Middle frontal gyrus (tissue), 1 donor: ENCODE results near the gene GTF2H4.
"Not testable (repeated sequence)": the region's sequence is repeated elsewhere in the genome, so short reads cannot be mapped to it uniquely, and the experiment has no call there.

Experiments
- DNase-seq: peaks from one replicate; pipeline ENCODE4 v3.0.0-alpha.2; 2015; ENCODE audit warnings: low spot score; ENCODE audit errors: extremely low spot score

Gene GTF2H4

DNA sequence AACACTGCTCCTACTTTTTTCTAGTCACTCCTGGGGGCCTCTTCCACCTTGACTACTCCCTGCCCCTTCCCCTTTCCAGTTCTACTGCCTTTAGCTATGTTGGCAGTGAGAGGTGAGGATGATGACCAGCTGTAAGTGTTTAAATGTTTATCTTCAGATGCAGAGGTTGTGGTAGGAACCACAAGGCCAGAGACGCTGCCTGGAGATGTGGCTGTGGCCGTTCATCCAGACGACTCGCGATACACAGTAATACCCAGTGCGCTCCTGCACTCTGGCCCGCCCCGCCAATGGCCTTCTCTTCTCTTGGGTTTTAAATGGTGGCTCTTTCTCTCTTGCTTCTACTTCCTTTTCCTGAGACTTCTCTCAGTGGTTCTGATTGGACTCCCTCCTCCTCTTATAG lies 10.7 kb downstream of the GTF2H4 start:
- no peak for DNase-seq

DNA sequence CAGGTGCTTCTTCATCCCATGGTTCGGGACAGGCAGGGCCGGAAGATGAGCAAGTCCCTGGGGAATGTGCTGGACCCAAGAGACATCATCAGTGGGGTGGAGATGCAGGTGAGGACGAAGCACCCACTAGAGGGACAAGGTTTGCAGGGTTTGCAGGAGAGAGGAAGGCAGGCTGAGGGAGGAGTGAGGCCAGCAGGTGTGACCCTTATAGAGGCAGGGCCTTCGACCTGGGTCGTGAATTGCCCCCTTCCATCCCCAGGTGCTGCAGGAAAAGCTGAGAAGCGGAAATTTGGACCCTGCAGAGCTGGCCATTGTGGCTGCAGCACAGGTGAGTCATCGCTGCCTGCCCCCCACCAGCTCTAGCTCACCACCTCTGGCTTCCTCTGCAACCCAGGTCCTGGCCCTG lies 14.4 kb downstream of the GTF2H4 start:
- DNase-seq: no peak

DNA sequence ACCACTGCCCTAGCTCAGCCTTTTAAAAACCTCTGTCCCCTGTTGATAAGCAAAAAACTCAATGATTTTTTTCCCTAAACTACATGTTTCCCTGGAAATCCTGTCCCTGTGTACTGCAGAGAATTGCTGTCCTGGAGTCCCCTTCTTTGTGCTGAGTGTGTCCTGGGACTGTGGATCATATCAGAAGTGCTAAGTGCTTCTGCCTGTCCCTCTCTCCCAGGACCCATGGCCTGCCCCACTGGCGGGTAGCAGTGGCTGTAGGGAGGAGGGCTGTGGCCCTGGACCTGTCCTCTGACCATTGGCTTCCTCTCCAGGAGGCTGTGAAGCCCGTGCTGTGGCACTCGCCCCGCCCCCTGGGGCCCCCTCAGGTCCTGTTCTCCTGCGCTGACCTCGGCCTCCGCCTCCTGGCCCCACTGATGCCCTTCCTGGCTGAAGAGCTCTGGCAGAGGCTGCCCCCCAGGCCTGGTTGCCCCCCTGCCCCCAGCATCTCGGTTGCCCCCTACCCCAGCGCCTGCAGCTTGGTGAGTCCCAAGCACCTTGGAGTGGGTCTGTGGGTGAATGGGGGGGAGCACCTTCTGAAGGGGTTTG lies 16.1 kb downstream of the GTF2H4 start:
- not testable (repeated sequence) for DNase-seq

DNA sequence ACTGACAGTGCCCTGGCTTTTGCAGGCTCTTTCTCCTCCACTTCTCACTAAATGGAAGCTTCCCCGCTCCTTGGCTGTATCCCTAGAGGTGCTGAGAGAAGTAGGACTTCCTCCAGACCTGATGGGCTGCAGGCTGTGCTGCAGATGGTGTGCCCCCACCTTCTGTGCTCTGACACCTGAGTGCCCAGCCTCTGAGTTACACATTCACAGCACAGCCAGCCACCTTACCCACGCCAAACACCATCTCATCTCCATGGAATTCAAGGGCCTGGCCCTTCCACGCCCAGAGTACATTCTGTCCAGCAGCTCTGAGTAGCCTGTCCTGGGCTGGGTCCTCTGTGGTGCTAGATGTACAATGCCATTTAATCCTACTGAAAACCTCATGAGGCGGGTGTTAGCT lies 18.6 kb downstream of the GTF2H4 start:
- DNase-seq: no peak

DNA sequence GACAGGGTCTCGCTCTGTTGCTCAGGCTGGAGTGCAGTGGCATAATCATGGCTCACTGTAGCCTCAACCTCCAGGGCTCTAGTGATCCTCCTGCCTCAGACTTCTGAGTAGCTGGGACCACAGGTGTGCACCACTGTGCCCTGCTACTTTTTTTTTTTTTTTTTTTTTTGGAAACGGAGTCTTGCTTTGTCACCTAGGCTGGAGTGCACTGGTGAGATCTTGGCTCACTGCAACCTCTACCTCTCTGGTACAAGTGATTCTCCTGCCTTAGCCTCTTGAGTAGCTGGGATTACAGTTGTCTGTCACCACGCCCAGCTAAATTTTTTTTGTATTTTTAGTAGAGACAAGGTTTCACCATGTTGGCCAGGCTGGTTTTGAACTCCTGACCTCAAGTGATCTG lies 19.1 kb downstream of the GTF2H4 start:
- DNase-seq: not testable (repeated sequence)

DNA sequence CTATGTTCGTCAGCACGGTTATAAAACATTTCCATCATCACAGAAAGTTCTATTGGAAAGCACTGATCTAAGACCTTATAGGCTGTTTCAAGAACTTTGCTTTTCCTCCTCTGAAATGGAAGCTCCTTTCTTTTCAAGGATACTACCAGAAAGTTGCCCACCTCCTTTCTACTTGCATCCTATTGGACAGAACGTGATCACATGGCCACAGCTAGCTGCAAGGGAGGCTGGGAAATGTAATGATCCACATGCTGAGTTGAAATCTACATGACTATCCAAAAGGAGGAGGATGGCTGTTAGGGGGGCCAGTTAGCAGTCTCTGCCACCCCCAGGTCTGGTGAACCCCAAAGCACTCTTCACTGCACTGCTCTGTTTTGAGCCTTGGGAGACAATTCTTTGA lies 20.7 kb downstream of the GTF2H4 start:
- DNase-seq: no peak

DNA sequence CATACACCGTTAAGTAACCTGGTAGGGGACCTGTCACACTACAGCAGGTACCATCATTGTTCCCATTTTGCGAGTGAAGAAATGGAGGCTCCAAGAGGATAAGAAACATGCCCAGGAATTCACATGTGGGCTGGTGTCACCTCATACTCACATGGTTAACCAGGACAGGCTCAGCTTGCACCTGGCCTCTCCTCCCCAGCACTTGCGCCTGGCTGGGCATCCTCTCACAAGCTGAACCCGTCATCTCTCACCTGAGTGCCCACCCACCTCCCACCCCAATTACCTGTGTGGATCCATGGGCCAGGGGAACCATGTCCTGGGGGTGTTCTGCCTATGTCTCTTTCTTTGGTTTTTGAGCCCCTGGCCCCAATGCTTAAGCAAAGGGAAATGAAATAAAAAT lies 22.5 kb downstream of the GTF2H4 start:
- no peak for DNase-seq

DNA sequence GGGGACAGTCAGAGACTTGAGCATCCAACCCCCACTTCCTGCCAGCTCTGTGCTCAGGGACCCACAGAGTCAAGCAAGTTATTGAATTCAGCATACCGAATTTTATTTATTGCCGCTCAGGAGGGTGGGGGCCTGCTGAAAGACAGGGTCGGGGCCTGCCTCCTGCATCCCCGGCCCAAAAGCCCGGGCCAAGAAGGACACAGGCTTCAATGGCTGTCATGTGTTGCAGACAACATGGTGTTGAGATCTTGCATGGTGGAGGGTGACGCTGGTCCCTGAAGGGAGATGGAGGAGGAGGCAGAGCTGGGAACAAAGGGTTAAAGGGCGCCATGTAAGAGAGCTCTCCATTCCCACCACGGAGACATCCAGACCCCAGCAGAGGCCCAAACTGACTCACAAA lies 23.3 kb downstream of the GTF2H4 start:
- no peak for DNase-seq

DNA sequence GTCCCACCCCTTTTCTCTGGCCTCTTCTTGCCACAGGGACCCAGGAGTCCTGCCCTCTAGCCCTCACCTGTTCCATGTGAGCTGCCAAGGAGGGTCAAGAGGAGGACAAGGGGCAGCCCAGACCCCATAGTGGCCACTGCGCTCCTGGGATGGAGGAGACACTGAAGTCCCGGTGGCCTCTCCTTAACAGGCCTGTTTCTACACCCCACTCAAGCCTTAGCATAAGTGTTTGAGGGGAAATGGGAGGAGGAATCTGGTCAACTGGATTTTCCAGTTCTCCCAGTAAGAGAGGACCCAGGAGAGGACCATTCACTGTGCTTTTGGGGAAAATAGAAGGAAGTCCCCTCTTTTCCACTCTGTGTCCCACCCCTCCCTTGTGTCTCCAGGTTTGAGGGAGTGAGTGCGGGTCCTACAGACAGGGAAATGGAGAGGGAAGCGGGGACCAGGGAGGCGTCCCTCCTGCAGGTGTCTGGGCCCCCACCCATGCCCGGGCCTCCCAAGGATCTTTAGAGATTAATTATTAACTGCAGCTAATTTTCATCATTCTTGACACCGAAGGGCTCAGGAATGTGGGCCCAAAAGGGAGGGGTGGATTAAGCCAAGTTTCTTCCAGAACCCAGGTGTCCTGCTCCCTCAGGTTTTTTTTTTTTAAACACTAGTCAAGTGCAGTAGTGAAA lies 24.1 kb downstream of the GTF2H4 start, which contains the start of gene SFTA2:
Gene SFTA2, minus strand, starts transcription at position 202 of the 677 bp plus-strand sequence. Its CDS starts 74 bp downstream, at position 128.
- no peak for DNase-seq

DNA sequence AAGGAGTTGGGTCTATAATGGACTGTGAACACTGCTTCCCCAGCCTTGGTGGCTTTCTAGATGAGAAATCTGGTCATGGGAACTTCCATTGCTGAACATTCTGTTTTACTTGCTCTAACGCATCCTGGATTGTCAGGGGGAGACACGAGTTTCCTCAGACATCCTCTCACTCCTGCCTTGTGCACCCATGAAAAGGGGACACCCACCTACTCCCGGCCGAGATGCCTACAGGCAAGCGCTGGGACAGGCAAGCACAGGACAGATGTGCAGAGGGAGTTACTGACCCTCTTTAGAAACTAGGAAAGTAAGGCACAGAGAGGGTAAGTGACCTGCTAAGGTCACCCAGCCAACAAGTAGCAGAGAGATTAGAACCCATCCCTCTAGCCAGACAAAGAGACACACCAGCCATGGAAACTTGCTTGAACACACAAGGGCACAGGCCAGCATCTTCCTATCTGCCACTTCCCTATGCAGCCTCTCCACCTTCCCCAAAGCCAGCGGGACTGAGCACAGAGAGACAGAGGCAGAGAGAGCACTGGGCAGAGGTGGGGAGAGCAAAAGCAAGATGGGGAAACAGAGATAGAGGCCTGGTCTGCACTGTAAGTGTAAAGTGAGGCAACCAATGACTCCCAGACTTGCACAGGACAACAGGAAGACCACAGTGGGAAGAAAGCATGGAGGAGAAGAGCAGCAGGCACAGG lies 24.8 kb downstream of the GTF2H4 start:
- no peak for DNase-seq

DNA sequence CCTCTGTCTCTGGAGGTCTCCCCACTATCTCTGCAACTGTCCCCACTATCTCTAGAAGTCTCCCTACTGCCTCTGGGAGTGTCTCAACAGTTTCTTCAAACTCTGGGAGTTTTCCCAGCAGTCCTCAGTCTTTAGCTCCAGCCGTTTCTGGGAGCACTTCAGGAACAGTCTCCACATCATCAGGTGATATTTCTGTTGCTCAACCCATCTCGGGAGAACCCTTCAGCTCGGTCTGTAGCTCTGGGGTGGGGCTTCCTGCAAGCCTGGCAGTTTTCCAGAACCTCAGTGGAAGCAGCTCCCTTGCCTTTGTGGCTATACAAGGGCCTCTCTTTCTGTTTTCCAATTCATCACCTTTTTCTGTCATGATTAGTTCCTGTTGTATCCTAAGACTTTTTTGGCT lies 27.0 kb downstream of the GTF2H4 start:
- DNase-seq: no peak

DNA sequence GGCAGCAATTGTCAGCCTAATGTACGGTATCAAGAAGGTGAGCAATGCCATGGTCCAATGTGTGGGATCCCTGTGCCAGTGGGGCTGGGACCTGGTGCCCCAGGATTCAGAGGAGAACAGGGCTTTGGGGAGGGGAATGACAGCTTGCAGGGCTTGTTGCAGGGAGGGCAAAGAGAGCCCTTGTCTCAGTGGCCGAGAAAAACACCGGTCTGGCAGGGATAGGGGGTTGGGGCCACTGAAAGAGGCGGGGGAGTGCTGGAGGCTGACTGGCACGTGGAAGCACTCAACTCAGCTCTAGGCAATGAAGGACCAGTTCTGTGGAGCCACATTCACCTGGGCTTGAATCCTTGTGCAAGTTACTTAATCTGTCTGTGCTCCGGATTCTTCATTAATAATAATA lies 29.3 kb downstream of the GTF2H4 start:
- no peak for DNase-seq

DNA sequence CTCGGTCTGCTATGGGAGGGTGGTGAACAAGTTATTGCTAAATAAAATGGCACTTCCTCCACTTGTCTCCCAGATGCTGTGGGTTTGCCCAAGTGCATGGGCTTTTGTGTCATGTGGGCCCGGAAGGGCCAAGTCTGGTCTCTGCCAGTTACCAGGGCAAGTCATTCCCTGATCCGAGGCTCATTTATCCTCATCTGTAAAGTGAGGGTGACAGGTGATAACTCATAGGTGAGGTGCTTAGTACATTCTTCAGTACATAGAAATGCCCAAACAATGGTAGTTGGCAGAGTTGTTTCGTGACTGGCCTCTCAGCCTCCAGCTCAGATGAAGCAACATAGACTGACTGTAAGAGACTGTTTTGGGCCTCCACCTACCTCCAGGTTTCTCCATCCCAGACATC lies 30.7 kb downstream of the GTF2H4 start:
- no peak for DNase-seq

DNA sequence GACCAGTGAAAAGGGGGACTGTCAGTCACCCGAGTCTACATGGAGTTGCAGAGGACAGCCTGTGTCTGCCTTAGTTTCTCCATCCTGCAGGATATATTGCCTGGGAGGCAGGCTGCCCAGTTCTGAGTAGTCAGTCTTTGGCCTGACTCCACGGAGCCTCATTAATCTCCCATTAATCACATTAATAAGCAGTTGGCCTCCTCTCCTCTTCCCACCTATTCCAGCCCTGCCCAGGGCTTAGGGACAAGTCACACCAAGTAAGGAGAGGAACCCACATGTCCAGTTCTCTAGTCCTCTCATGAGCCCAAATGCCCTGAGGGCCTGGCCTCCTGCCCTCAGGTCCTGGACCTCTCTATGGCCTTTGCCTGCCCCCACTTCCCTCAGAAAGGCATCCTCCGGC lies 31.5 kb downstream of the GTF2H4 start:
- DNase-seq: no peak

DNA sequence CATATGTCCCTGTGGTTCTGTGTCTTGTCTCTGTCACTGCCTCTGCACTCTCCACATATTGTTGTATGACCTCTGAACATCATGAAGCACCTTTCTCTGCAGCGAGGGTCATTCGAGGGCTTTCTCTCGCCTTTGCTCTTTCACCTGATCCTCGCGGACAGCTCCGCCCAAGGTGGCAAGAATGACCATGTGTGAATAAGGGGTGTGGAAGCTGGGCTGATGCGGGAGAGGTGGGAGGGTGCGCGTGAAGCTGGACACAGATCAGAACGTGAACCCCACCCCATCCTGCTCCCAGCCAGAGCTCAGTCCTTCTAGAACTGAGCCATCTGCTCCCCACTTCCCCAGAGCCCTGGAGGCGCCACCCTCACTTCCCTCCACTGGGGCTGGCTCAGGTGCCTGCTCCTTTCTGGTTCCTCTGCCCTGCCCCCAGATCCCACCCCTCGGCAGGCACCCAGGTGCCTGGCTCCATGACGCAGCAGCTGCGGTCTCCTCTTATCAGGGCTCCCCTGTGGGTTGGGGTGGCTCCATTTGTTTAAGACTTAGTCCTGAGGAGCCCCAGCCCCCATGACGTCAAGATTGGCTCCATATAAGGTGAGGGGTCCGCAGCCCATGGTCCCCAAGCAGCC lies 32.5 kb downstream of the GTF2H4 start, which contains the start of gene MUCL3:
Gene MUCL3, plus strand, starts transcription at position 613 of the 626 bp plus-strand sequence. CDS start 27 bp downstream, outside the sequence.
- no peak for DNase-seq

DNA sequence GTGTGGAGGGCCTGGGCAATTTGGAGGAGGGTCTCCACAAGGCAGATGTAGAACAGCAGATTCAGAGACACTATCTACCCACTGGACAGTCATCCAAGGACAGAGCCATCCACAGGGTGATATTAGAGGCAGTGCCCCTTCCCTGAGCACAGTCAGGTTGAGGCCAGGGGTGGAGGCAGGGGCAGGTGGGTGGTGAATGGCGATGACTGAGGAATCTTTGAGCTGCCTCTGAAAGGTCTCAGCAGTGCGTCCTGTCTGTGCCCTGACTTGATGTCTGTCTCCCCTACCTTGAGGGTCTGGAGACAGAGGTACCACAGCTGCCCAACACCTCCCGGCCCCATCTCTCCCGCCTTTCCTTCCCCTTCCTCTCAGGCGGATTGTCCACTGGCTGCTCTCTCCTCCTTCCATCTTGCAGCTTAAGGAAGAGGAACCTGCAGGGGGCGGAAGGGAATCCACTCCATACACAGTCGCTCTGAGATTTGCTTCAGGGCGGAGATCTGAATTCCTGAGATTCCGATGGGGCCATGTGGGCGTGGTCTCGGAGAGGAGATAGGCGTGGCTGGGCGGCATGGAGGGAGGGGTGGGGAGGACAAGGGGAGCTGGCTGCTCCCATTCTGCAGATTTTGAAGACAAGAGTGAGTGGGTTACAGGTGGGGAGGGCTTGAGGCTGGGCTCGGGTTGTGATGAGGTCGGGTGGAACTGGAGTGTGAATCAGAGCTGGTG lies 34.5 kb downstream of the GTF2H4 start:
- no peak for DNase-seq

DNA sequence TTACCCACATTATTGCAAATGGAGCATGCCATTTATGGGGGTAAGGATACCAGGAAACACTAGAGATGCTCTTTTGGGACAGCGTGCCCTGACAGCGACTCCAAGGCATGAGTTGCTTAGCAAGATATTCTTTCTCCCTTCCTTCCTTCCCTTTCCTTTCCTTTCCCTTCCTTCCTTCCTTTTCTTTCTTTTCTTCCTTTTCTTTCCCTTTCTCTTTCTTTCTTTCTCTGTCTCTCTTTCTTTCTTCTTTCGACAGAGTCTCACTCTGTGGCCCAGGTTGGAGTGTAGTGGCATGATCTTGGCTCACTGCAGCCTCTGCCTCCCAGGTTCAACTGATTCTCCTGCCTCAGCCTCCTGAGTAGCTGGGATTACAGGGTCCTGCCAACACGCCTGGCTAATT lies 36.0 kb downstream of the GTF2H4 start:
- no peak for DNase-seq

DNA sequence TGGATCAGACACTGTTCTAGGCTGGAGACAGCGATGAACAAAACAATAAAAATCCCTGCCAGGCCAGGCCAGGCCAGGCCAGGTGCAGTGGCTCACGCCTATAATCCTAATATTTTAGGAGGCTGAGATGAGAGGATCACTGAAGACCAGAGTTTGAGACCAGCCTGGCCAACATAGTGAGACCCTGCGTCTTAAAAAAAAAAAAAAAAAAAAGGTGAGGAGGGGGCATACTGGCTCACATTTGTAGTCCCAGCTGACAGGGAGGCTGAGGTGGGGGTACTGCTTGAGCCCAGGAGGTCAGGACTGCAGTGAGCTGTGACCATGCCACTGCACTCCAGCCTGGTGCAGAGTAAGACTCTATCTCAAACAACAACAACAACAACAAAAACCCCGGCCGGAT lies 37.3 kb downstream of the GTF2H4 start:
- DNase-seq: no peak

DNA sequence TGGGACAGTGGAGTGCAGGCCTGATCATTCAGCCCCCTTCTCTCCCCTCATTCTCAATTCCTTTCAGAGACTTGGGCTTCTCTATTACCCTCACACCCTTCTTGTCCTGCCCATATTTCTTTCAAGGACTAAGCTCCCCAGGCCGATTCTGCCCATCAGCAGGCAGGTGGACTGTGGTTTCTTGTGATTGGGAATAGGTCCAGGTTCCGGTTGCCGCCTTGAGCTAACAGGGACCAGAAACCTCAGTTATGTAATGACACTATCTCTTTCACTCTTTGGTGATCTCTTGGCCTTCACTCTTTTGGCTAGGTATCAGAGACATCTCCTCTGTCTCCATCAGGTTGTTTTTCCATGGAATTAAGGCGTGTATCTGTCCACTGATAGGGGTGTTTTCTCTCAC lies 39.2 kb downstream of the GTF2H4 start:
- no peak for DNase-seq

DNA sequence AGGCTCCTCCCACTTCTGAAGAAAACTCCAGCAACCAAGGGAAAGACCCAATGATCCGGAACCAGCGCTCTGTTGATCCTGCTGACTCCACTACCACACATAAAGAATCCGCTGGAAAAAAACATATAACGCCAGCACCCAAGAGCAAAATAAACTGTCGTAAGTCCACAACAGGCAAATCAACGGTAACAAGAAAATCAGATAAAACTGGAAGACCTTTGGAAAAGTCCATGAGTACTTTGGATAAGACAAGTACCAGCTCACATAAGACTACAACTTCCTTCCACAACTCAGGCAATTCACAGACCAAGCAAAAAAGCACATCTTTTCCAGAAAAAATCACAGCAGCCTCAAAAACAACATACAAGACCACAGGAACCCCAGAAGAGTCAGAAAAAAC lies 40.8 kb downstream of the GTF2H4 start:
- no peak for DNase-seq

DNA sequence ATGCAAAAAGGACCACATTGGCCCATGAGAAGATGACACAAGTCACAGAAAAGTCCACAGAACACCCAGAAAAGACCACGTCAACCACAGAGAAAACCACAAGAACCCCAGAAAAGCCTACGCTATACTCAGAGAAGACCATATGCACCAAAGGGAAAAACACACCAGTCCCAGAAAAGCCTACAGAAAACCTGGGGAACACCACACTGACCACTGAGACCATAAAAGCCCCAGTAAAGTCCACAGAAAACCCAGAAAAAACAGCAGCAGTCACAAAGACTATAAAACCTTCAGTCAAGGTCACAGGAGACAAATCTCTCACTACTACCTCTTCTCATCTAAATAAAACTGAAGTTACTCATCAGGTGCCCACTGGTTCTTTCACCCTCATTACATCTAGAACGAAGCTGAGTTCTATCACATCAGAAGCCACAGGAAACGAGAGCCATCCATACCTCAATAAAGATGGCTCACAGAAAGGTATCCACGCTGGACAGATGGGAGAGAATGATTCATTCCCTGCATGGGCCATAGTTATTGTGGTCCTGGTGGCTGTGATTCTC lies 44.0 kb downstream of the GTF2H4 start:
- DNase-seq: no peak
